Measurements from ENCODE around the gene PRKAR1B. TPM values are rescaled to one million over a fixed set of nuclear protein-coding genes. Genes with fewer than 3 reads are reported as not detected.
A peak's percentile ranks its signal among the peaks of the same experiment; 100 is the strongest.

PRKAR1B gene
- total RNA-seq, 1 donor from 2014 or later, result 14.7 TPM

DNA sequence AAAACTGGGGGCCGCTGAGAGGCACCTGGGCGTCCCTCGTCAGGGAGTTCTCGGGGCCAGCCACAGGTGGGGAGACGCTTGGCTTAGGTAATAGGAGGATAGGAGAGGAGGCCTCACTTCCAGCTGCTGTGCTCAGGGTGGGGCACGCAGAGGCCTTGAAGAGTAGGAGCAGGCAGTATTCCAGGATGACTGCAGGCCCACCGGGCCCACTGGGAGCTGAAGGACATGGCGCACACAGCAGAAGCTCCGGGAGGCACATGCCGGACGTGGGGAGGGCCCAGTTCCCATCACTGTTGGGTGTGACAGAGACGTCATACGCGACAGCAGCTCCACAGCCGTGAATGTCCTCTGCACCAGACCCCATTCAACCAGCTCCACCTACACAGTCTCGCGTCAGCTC is 185.4 kb downstream of the PRKAR1B start:
- Histone ChIP-seq H3K27ac (ENCODE audit: low read depth, low read length) (no peak overlapping the region), H2AFZ (ENCODE audit: low read depth, low read length) (no peak overlapping the region), H3K4me1 (ENCODE audit: insufficient read depth, low read length) (peaks cover 50% of the 10 kb centered on the region), H3K9me3 (ENCODE audit: insufficient read depth, low read depth, low read length) (no peaks in the 10 kb centered on the region), H3K9ac (ENCODE audit: low read length) (no peak overlapping the region), H3K4me3 (ENCODE audit: insufficient read depth, low read depth, low read length) (no peak overlapping the region), H3K27me3 (ENCODE audit: insufficient read depth, low read length) (no peaks in the 10 kb centered on the region), H3K4me2 (ENCODE audit: low read length) (peak overlapping the region; percentile 68), H3K36me3 (ENCODE audit: insufficient read depth, low read length) (no peaks in the 10 kb centered on the region), H4K20me1 (ENCODE audit: insufficient read depth, low read length) (no peaks in the 10 kb centered on the region), H3K79me2 (ENCODE audit: insufficient read depth, low read length) (no peaks in the 10 kb centered on the region)
- Mint-ChIP-seq H3K4me3 (ENCODE audit: unreplicated experiment) (no peak overlapping the region), H3K36me3 (ENCODE audit: low read depth, unreplicated experiment) (no peaks in the 10 kb centered on the region), H3K9me3 (ENCODE audit: unreplicated experiment) (peaks cover 3% of the 10 kb centered on the region), H3K27me3 (ENCODE audit: low read depth, unreplicated experiment) (no peaks in the 10 kb centered on the region), H3K4me1 (ENCODE audit: low read depth, unreplicated experiment) (peaks cover 26% of the 10 kb centered on the region), H3K27ac (ENCODE audit: unreplicated experiment) (peak overlapping the region; percentile 97)
- DNase-seq (ENCODE audit: low read depth) (no peak), FAIRE-seq (no peak)
- TF ChIP-seq EZH2 (IDR thresholded peaks at IDR 0.05; ENCODE audit: insufficient read depth, low read length), result no peak
- TF ChIP-seq, protein P1, sequence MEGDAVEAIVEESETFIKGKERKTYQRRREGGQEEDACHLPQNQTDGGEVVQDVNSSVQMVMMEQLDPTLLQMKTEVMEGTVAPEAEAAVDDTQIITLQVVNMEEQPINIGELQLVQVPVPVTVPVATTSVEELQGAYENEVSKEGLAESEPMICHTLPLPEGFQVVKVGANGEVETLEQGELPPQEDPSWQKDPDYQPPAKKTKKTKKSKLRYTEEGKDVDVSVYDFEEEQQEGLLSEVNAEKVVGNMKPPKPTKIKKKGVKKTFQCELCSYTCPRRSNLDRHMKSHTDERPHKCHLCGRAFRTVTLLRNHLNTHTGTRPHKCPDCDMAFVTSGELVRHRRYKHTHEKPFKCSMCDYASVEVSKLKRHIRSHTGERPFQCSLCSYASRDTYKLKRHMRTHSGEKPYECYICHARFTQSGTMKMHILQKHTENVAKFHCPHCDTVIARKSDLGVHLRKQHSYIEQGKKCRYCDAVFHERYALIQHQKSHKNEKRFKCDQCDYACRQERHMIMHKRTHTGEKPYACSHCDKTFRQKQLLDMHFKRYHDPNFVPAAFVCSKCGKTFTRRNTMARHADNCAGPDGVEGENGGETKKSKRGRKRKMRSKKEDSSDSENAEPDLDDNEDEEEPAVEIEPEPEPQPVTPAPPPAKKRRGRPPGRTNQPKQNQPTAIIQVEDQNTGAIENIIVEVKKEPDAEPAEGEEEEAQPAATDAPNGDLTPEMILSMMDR (IDR thresholded peaks at IDR 0.05; ENCODE audit: insufficient read depth, low read depth, low read length), result no peak

DNA sequence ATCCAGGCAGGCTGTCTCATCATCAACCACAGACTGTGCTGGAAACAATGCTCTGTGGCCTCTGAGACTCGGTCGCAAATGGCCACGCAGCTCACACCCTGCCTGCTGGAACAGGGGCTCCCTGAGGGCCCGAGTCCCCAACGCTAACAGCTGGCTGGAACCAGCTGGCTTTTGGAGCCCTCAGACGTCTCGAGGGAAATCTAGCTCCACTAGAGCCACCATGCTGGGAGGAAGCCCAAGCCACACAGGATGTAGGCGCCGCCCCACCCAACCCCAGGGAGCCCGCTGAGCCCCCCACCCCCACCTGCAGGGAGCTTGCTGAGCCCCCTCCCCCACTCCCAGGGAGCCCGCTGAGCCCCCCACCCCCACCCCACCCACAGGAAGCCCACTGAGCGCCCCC is 186.1 kb downstream of the PRKAR1B start:
- Histone ChIP-seq H3K27ac (ENCODE audit: low read depth, low read length) (no peak overlapping the region), H3K4me2 (ENCODE audit: low read length) (no peak overlapping the region), H3K9me3 (ENCODE audit: insufficient read depth, low read depth, low read length) (no peaks in the 10 kb centered on the region), H3K27me3 (ENCODE audit: insufficient read depth, low read length) (no peaks in the 10 kb centered on the region), H3K36me3 (ENCODE audit: insufficient read depth, low read length) (no peaks in the 10 kb centered on the region), H3K4me1 (ENCODE audit: insufficient read depth, low read length) (peaks cover 50% of the 10 kb centered on the region), H3K9ac (ENCODE audit: low read length) (no peak overlapping the region), H3K4me3 (ENCODE audit: insufficient read depth, low read depth, low read length) (no peak overlapping the region), H4K20me1 (ENCODE audit: insufficient read depth, low read length) (no peaks in the 10 kb centered on the region), H3K79me2 (ENCODE audit: insufficient read depth, low read length) (no peaks in the 10 kb centered on the region), H2AFZ (ENCODE audit: low read depth, low read length) (no peak overlapping the region)
- peaks cover 26% of the 10 kb centered on the region for H3K4me1 Mint-ChIP-seq (ENCODE audit: low read depth, unreplicated experiment)
- peaks cover 3% of the 10 kb centered on the region for H3K9me3 Mint-ChIP-seq (ENCODE audit: unreplicated experiment)
- no peaks in the 10 kb centered on the region for H3K36me3 Mint-ChIP-seq (ENCODE audit: low read depth, unreplicated experiment)
- FAIRE-seq, result no peak
- no peak for TF ChIP-seq EZH2 (IDR thresholded peaks at IDR 0.05; ENCODE audit: insufficient read depth, low read length)
- TF ChIP-seq, protein P1 (IDR thresholded peaks at IDR 0.05; ENCODE audit: insufficient read depth, low read depth, low read length), result no peak
- no peak overlapping the region for H3K4me3 Mint-ChIP-seq (ENCODE audit: unreplicated experiment)
- no peak overlapping the region for H3K27ac Mint-ChIP-seq (ENCODE audit: unreplicated experiment)
- DNase-seq (ENCODE audit: low read depth), result no peak
- no peaks in the 10 kb centered on the region for H3K27me3 Mint-ChIP-seq (ENCODE audit: low read depth, unreplicated experiment)

DNA sequence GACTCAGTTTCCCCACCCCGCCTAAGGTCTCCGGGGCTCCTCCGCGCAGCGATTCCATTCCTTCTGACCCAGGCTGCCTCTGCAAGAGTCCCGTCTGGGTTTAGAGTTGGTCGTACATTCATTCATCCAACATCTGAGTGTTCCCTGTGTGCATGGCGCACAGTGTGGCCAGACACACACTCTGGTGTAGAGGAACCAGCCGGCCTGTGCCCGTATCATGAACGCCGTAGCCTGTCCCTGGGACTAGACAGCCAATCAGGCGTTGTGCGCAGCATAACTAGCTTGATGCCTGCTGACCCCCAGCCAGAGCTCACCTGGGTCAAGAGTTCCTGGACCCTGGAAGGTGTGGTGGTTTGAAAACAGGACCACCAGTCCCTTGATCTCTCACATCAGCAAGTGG is 186.5 kb downstream of the PRKAR1B start:
- H3K4me3 Mint-ChIP-seq (ENCODE audit: unreplicated experiment), result no peak overlapping the region
- Histone ChIP-seq H3K4me3 (ENCODE audit: insufficient read depth, low read depth, low read length) (no peak overlapping the region), H3K36me3 (ENCODE audit: insufficient read depth, low read length) (no peaks in the 10 kb centered on the region), H4K20me1 (ENCODE audit: insufficient read depth, low read length) (no peaks in the 10 kb centered on the region), H3K9me3 (ENCODE audit: insufficient read depth, low read depth, low read length) (no peaks in the 10 kb centered on the region), H3K4me2 (ENCODE audit: low read length) (no peak overlapping the region), H3K27me3 (ENCODE audit: insufficient read depth, low read length) (no peaks in the 10 kb centered on the region), H3K27ac (ENCODE audit: low read depth, low read length) (no peak overlapping the region), H3K4me1 (ENCODE audit: insufficient read depth, low read length) (peaks cover 50% of the 10 kb centered on the region), H3K9ac (ENCODE audit: low read length) (no peak overlapping the region), H3K79me2 (ENCODE audit: insufficient read depth, low read length) (no peaks in the 10 kb centered on the region), H2AFZ (ENCODE audit: low read depth, low read length) (no peak overlapping the region)
- peaks cover 3% of the 10 kb centered on the region for H3K9me3 Mint-ChIP-seq (ENCODE audit: unreplicated experiment)
- H3K27ac Mint-ChIP-seq (ENCODE audit: unreplicated experiment), result peak overlapping the region; percentile 92
- DNase-seq (ENCODE audit: low read depth) (no peak), FAIRE-seq (no peak)
- H3K36me3 Mint-ChIP-seq (ENCODE audit: low read depth, unreplicated experiment), result no peaks in the 10 kb centered on the region
- TF ChIP-seq, protein P1 (IDR thresholded peaks at IDR 0.05; ENCODE audit: insufficient read depth, low read depth, low read length), result no peak
- no peak for TF ChIP-seq EZH2 (IDR thresholded peaks at IDR 0.05; ENCODE audit: insufficient read depth, low read length)
- H3K4me1 Mint-ChIP-seq (ENCODE audit: low read depth, unreplicated experiment), result peaks cover 26% of the 10 kb centered on the region
- H3K27me3 Mint-ChIP-seq (ENCODE audit: low read depth, unreplicated experiment), result no peaks in the 10 kb centered on the region

Data from astrocyte (in vitro differentiated cells and primary cell).